DMS79 treated with DMSO at 0.1 percent for 48 hours (cell line): Measurements from ENCODE around the gene CRB2.
"Not testable (repeated sequence)": the region's sequence is repeated elsewhere in the genome, so short reads cannot be mapped to it uniquely, and the experiment has no call there.

Experiments
- DNase-seq: peaks from one replicate; lab custom pipeline; 2025; lab: John Stamatoyannopoulos, UW

CRB2 gene

DNA sequence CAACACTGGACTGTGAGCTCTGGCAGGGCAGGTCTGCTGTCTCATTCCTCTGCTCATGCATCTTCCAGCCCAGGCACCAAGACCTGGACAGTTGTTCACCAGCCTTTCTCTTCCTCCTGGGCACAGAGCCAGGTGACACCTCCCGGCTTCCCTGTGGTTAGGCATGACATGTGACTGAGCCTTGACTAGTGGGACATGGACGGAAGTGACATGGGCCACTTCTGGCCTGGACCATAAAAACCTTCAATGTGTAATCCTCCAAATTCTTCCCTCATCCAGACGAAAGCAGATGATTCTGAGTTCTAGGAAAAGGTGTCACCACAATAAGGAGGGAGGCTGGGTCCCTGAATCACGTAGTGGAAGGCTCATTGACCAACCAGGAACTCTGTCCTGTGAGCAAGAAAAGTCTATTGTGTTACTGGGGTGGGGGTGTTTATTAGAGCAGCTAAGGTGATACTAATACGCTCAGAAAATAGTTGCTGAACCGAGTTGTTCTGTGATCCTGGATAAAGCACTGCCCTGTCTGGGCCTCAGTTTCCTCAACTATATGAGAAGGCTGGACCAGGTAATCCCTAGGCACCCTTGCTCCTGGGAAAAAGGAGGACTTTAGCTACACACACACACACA, 26.6 kb upstream of the CRB2 start:
- DNase-seq: no peak

DNA sequence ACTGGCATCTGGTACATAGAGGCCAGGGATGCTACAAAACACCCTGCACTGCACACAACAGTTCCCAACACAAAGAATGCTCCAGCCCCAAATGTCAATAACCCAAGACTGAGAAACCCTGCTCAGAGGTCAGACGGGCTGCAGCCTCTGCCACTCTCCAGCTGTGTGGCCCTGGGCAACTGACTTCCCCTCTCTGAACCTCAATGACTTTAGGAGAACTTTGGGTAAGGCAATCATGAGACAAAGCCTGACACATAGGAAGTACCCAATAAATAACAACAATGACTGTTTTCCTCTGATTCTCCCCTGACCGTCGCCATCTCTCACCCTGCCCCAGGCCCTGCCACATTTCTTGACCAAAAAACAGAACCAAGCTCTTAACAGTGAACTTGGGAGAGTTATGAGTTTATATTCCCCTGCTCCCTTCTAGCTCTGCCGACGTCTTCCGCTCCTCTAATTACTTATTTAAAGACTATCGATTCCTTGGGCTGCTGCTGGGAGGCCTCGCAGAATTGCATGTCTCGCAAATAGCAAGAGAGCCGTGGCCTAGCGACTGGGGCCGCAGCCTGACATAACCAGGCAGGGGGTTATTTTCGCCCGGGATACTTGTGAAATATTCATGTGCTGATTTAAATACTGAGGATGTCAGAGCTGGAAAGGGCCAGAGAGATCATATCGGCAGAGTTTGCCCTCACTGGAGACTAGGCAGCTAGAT, 24.5 kb upstream of the CRB2 start:
- no peak for DNase-seq

DNA sequence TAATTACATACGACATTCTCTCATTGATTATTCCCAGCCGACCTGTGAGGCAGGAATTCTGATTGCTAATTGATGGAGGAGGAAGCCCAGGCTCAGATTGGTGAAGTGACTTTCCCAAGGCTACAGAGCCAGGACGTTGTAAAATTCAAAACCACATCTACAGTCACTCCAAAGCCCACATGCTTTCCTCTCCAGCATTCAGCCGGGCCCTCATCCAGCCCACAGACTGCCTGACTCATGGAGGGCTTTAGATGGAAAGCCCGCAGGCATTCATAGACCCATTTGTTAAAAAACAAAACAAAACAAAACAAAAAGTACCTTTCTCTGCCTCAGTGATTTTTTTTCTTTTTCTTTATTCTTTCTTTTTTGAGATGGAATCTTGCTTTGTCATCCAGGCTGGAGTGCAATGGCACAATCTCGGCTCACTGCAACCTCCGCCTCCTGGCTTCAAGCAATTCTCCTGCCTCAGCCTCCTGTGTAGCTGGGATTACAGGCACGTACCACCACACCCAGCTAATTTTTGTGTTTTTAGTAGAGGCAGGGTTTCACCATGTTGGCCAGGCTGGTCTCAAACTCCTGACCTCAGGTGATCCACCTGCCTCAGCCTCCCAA, 22.8 kb upstream of the CRB2 start:
- not testable (repeated sequence) for DNase-seq

- no peak for DNase-seq
Measured at GRCh38 chr9:123334639-123335038, 21.4 kb upstream of the CRB2 start.

GRCh38 chr9:123335193-123335985, 20.6 kb upstream of the CRB2 start:
- DNase-seq: no peak

GRCh38 chr9:123335986-123336329, 20.0 kb upstream of the CRB2 start:
- DNase-seq: peak; percentile 82

DNA sequence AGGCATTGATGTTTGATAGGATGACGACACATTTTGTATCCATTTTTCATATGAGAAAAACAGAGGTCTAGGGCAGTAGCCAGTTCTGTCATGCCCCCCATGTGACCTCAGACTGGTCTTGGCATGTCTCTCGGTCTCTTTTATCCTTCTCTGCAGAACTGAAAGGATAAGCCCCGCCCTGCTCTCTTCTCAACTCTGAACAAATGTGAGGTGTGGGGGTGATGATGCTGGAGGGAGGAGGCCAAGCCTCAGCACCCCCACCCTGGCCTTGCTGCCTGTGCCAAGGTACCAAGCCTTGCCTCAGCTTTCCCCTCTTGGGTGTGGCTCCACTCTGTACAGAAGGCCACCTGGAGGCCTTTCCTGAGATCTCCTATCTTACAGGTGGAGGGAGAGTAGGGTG, 19.5 kb upstream of the CRB2 start:
- no peak for DNase-seq

DNA sequence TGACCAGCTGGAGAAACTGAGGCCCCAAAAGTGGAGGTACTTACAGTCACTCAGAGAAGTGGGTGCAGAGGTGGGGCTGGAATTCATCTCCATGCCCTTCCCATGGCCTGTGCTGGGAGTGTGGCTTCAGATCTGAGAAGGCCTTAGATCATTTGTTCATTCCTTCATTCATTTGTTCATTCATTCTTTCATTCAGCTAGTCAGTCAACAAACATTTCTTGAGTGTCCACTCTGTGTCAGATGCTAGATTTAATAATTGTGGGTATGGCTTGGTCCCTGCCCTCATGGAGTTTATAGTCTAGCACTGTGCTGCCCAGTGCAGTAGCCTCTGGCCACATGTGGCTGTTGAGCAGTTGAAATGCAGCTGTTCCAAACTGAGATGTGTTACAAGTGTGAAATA, 19.0 kb upstream of the CRB2 start:
- DNase-seq: no peak

DNA sequence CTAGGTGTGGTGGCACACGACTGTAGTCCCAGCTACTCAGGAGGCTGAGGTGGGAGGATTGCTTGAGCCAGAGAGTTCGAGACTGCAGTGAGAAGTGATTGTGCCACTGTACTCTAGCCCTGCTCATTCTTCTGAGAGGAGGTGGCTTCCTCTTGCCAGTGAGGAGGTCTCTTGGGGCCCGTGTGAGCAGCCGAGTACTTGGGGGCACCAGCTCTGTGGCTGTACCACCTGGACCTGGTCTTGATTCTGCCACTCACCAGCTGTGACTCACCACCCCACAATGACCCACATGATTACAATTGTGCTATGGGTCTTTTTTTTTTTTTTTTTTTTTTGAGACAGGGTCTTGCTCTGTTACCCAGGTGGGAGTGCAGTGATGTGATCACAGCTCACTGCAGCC, 18.0 kb upstream of the CRB2 start:
- no peak for DNase-seq

- DNase-seq: no peak
Measured at GRCh38 chr9:123338710-123339665, 17.0 kb upstream of the CRB2 start.

- DNase-seq: peak; percentile 49
Measured at GRCh38 chr9:123339666-123340510, 16.1 kb upstream of the CRB2 start.

DNA sequence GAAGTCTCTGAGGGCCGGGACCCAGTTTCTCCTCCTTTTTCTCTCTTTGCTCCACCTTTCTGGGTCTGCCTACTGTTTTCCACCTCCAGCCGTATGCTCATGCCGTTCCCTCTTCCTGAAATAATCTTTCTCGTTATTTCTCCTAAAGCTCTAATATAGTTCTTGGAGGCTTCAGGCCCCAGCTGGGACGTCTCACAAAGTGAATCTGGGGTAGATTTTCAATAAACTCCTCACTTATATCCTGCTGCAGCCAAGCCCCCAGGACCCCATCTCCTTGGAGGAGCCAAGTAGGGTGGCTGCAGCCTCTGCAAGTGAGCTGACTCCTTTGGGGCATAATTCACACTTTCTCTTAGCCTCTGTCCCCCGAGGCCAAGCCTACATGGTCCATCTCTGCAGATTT, 14.2 kb upstream of the CRB2 start:
- DNase-seq: no peak

DNA sequence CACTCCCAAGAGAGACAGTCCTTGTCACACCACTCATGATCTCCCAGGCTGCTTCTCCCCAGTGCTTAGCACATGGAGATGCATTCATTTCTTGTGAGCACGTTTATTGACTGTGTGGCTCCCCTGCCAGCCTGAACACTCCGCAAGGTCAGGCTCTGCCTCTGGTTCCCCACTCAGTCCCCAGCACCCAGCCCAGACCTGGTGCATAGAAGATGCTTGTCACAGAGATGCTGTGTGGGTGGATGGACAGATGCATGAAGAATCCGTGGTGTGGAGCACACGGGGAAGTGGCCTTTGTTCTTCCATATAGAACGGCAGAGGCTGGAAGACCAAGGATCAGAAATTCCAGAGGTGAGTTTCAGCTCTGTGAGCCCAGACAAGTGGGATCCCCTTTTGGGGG, 13.8 kb upstream of the CRB2 start:
- DNase-seq: no peak

GRCh38 chr9:123343443-123344191, 12.4 kb upstream of the CRB2 start:
- no peak for DNase-seq

- no peak for DNase-seq
Measured at GRCh38 chr9:123344192-123344949, 11.6 kb upstream of the CRB2 start.

DNA sequence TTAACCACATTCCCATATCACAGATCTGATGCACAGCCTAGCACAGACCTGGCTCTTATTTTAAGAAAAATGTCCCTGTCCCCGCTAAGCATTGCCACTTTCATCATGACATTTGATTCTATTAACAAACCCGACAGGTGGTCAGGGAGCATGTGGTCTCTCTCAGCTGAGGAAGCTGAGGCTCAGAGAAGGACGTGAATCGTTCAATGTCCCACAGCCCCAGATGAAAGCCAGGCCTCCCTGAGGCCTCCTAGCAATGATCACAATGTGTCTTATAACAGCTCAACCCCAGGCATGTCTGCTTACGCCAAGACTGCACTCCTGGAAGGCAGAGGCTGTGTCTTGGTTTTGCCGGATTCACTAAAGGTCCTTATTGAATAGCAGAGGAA, 10.4 kb upstream of the CRB2 start:
- DNase-seq: peak; percentile 41

- DNase-seq: peak; percentile 41
Measured at GRCh38 chr9:123346026-123346425, 10.0 kb upstream of the CRB2 start.

GRCh38 chr9:123346826-123347225, 9.2 kb upstream of the CRB2 start:
- DNase-seq: no peak
